CD4-positive, alpha-beta T cell (primary cell): ENCODE data around the gene GLB1L. TPM values are rescaled to one million over a fixed set of nuclear protein-coding genes. Genes with fewer than 3 reads are reported as not detected.
A peak's percentile ranks its signal among the peaks of the same experiment; 100 is the strongest.

Experiments used
- ATAC-seq: fragments of 200-7000 bp; cut with Tn5 transposase; one replicate; pipeline ENCODE4 v1.10.0; 2022; ENCODE audit warnings: mild to moderate bottlenecking; ENCODE audit not compliant: poor library complexity
- CTCF ChIA-PET: fragments of 350-600 bp; sonication (Branson Sonifier 250); formaldehyde crosslinking; loops from one replicate; lab custom pipeline; 2021; ENCODE audit warnings: antibody characterized with exemption, inconsistent platforms; lab: Charles Lee
- POLR2A ChIA-PET: fragments of 350-600 bp; sonication (Branson Sonifier 250); formaldehyde crosslinking; loops from one replicate; lab custom pipeline; 2021; ENCODE audit warnings: antibody characterized with exemption, inconsistent platforms; lab: Charles Lee
- DNase-seq, 14 experiments: peaks; one replicate each; pipeline ENCODE4 v3.0.0-alpha.2; 2013 to 2020; ENCODE audit warnings: mixed read lengths in 2 of 14
- H3K27ac ChIP-seq, 2 donors: one replicate each; pipeline versions ENCODE4 v1.5.1 to v1.7.0; 2013; ENCODE audit warnings: low read length in 2 of 2, low read depth in 1 of 2, mild to moderate bottlenecking in 1 of 2
- H3K27me3 ChIP-seq, 2 experiments: 1 replicate in 1 of 2; 2 replicates in 1 of 2; pipeline versions ENCODE4 v1.6.1 to v1.7.0; 2013; ENCODE audit warnings: low read length in 2 of 2, control low read depth in 1 of 2, mild to moderate bottlenecking in 1 of 2, moderate library complexity in 1 of 2; ENCODE audit not compliant: insufficient read depth in 2 of 2, control insufficient read depth in 1 of 2
- H3K36me3 ChIP-seq: one replicate; pipeline ENCODE4 v1.6.1; 2013; ENCODE audit warnings: low read length, control low read depth; ENCODE audit not compliant: insufficient read depth
- H3K4me1 ChIP-seq: one replicate; pipeline ENCODE4 v1.6.1; 2013; ENCODE audit warnings: low read length, control low read depth; ENCODE audit not compliant: insufficient read depth
- H3K4me3 ChIP-seq: one replicate; pipeline ENCODE4 v1.5.1; 2013; ENCODE audit warnings: mild to moderate bottlenecking, low read length, moderate library complexity
- H3K9me3 ChIP-seq, 2 experiments: 1 replicate in 1 of 2; 2 replicates in 1 of 2; pipeline versions ENCODE4 v1.6.1 to v1.7.0; 2013; ENCODE audit warnings: low read length in 2 of 2, mild to moderate bottlenecking in 2 of 2, control low read depth in 1 of 2, moderate library complexity in 1 of 2; ENCODE audit not compliant: control insufficient read depth in 1 of 2, insufficient read depth in 1 of 2
- H3K27ac Mint-ChIP-seq: one replicate; pipeline ENCODE4 v1.8.0; 2020; ENCODE audit warnings: mixed read lengths
- H3K27me3 Mint-ChIP-seq: one replicate; pipeline ENCODE4 v1.8.0; 2021; ENCODE audit warnings: mixed read lengths
- H3K36me3 Mint-ChIP-seq: one replicate; pipeline ENCODE4 v1.8.0; 2021; ENCODE audit warnings: low read depth, mixed read lengths
- H3K4me1 Mint-ChIP-seq: one replicate; pipeline ENCODE4 v1.8.0; 2021; ENCODE audit warnings: low read depth, mixed read lengths
- H3K4me3 Mint-ChIP-seq: one replicate; pipeline ENCODE4 v1.8.0; 2020; ENCODE audit warnings: mild to moderate bottlenecking, mixed read lengths
- H3K9me3 Mint-ChIP-seq: one replicate; pipeline ENCODE4 v1.8.0; 2020; ENCODE audit warnings: mixed read lengths
- CTCF ChIP-seq: fragments of 200-600 bp; IDR thresholded peaks from one replicate; pipeline ENCODE4 v1.8.0; 2022; ENCODE audit warnings: antibody characterized with exemption, mild to moderate bottlenecking
- intact Hi-C, 2 experiments: fragments of 100-400 bp; cut with DNase I in 1 of 2; cut with micrococcal nuclease in 1 of 2; formaldehyde crosslinking; loops; one replicate each; pipeline versions ENCODE4 v1.15.1 to v1.9.0; 2023 to 2025; cut with DNase I, micrococcal nuclease
- total RNA-seq, 174 experiments: library from RNA in 2 of 174; stranded (reverse) in 2 of 174; gene quantifications; one replicate each; pipeline ENCODE4 v1.2.3 and lab custom pipeline; 2021 to 2026

GLB1L gene
- total RNA-seq, 2 experiments from 2014 or later: 2.4 to 3.0 TPM

- intact Hi-C loops: loop anchor here in 1 of 2 experiments (10.0 kb wide), 2 partner anchors 177 to 337 kb away; partner anchors contain the start of genes CHPF, DNPEP and TMEM198
- Mint-ChIP-seq H3K36me3 (peaks cover 26% of the 10 kb centered on the region), H3K27me3 (no peaks in the 10 kb centered on the region), H3K4me3 (peak overlapping the region; percentile 90), H3K4me1 (peaks cover 47% of the 10 kb centered on the region), H3K9me3 (no peaks in the 10 kb centered on the region), H3K27ac (peak overlapping the region; percentile 93)
- no peaks in the 10 kb centered on the region for H3K27me3 ChIP-seq
- TF ChIP-seq CTCF: no peak
- H3K27ac ChIP-seq: no peak overlapping the region
- ChIA-PET POLR2A (interaction anchor here (0.7 to 4.8 kb wide), 5 partner anchors 10 to 49 kb away, joined by 3 to 139 read pairs (median 6); partner anchors contain the start of genes ABCB6, CNPPD1, GLB1L and RETREG2), CTCF (interaction anchor here (1.3 to 4.2 kb wide), 3 partner anchors 48 to 87 kb away, joined by 6 to 32 read pairs (median 17); partner anchors contain the start of gene NHEJ1)
- H3K36me3 ChIP-seq: peaks cover 21% of the 10 kb centered on the region
- no peak overlapping the region for H3K4me3 ChIP-seq
- H3K9me3 ChIP-seq: no peaks in the 10 kb centered on the region
- DNase-seq (peak in 1 of 14 experiments; percentile 8), ATAC-seq (no peak)
- H3K4me1 ChIP-seq: peaks cover 53% of the 10 kb centered on the region
Measured at GRCh38 chr2:219207884-219208740, 37.1 kb downstream of the GLB1L start.

GRCh38 chr2:219207134-219207883, 37.9 kb downstream of the GLB1L start:
- peak in 1 of 14 experiments; percentile 17 for DNase-seq
- peaks cover 53% of the 10 kb centered on the region for H3K4me1 ChIP-seq
- ATAC-seq: no peak
- POLR2A ChIA-PET: interaction anchor here (0.6 to 4.8 kb wide), 17 partner anchors 11 to 88 kb away, joined by 3 to 139 read pairs (median 13); partner anchors contain the start of genes ABCB6, ANKZF1, ATG9A and CNPPD1
- H3K9me3 ChIP-seq: no peaks in the 10 kb centered on the region
- Mint-ChIP-seq H3K4me3 (peak overlapping the region; percentile 90), H3K27ac (peak overlapping the region; percentile 93), H3K36me3 (peaks cover 26% of the 10 kb centered on the region), H3K27me3 (no peaks in the 10 kb centered on the region), H3K4me1 (peaks cover 47% of the 10 kb centered on the region), H3K9me3 (no peaks in the 10 kb centered on the region)
- CTCF ChIA-PET: interaction anchor here (1.2 to 4.2 kb wide), 6 partner anchors 14 to 227 kb away, joined by 3 to 32 read pairs (median 8); partner anchors contain the start of genes CNPPD1 and NHEJ1
- peaks cover 21% of the 10 kb centered on the region for H3K36me3 ChIP-seq
- no peak for TF ChIP-seq CTCF
- intact Hi-C loops: loop anchor here in 1 of 2 experiments (10.0 kb wide), 2 partner anchors 177 to 337 kb away; partner anchors contain the start of genes CHPF, DNPEP and TMEM198
- H3K27me3 ChIP-seq: no peaks in the 10 kb centered on the region
- H3K4me3 ChIP-seq: peak overlapping the region; percentile 69
- H3K27ac ChIP-seq: peak overlapping the region; percentile 87 to 89
